Measurements from ENCODE around the gene CEP131.

DNA sequence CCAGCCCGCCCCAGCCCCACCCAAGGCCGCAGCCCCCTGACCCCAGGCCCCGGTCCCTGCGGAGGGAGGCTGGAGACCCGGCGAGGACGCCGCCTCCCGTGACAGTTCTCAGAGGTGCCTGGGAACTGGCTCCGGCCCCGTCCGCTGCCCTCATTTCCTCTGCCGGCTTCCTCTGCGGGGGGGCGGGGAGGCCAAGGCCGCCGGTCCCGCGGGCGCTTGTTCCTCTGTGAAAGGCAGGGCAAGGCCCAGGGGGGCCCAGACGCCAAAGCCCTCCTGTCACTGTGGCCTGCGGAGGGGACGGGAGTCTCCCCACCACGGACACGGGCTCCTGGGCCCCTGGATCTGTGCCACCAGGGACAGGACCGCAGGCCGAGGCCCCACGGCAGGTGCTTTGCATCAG, 62.5 kb downstream of the CEP131 start:
- TF ChIP-seq POLR2A (IDR thresholded peaks at IDR 0.05): no peak
- TF ChIP-seq, protein P1, sequence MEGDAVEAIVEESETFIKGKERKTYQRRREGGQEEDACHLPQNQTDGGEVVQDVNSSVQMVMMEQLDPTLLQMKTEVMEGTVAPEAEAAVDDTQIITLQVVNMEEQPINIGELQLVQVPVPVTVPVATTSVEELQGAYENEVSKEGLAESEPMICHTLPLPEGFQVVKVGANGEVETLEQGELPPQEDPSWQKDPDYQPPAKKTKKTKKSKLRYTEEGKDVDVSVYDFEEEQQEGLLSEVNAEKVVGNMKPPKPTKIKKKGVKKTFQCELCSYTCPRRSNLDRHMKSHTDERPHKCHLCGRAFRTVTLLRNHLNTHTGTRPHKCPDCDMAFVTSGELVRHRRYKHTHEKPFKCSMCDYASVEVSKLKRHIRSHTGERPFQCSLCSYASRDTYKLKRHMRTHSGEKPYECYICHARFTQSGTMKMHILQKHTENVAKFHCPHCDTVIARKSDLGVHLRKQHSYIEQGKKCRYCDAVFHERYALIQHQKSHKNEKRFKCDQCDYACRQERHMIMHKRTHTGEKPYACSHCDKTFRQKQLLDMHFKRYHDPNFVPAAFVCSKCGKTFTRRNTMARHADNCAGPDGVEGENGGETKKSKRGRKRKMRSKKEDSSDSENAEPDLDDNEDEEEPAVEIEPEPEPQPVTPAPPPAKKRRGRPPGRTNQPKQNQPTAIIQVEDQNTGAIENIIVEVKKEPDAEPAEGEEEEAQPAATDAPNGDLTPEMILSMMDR (IDR thresholded peaks at IDR 0.05): no peak

Measured in vagina (tissue), 2 donors.